Panc1 (cell line): ENCODE data around the gene TESK2. TPM values are rescaled to one million over a fixed set of nuclear protein-coding genes. Genes with fewer than 3 reads are reported as not detected.

Source experiments
- ATAC-seq: fragments of 200-7000 bp; cut with Tn5 transposase; 2 replicates; pipeline ENCODE4 v1.9.1; 2020; ENCODE audit warnings: mild to moderate bottlenecking, moderate library complexity
- BruUV-seq: library from RNA; stranded (reverse); fragments of 400-500 nt; replicated peaks from 2 replicates; lab custom pipeline; 2021; lab: Mats Ljungman, UMichigan
- CTCF ChIA-PET: fragments of 300-600 bp; sonication (Branson Sonifier 250); formaldehyde crosslinking; loops from one replicate; lab custom pipeline; 2022; ENCODE audit warnings: antibody characterized with exemption; lab: Charles Lee
- POLR2A ChIA-PET: fragments of 300-600 bp; sonication (Branson Sonifier 250); formaldehyde crosslinking; loops from one replicate; lab custom pipeline; 2022; ENCODE audit warnings: antibody characterized with exemption; lab: Charles Lee
- DNase-seq: peaks from one replicate; pipeline ENCODE4 v3.0.0-alpha.2; 2010; ENCODE audit warnings: low read depth, low spot score
- H3K27ac ChIP-seq: 2 replicates; pipeline ENCODE4 v1.5.1; 2011; ENCODE audit warnings: mild to moderate bottlenecking, low read length, inconsistent platforms
- H3K27me3 ChIP-seq: fragments of 200-500 bp; sonication (Bioruptor generic); 2 replicates; pipeline ENCODE4 v1.6.0; 2014; ENCODE audit warnings: low read length, inconsistent platforms; ENCODE audit not compliant: control insufficient read depth, insufficient read depth
- H3K36me3 ChIP-seq: fragments of 200-500 bp; sonication (Bioruptor generic); 2 replicates; pipeline ENCODE4 v1.5.1; 2014; ENCODE audit warnings: inconsistent platforms, mild to moderate bottlenecking, low read length, moderate library complexity; ENCODE audit not compliant: control insufficient read depth, insufficient read depth
- H3K4me1 ChIP-seq: 2 replicates; pipeline ENCODE4 v1.5.1; 2011; ENCODE audit warnings: inconsistent platforms, mild to moderate bottlenecking, low read length, moderate library complexity; ENCODE audit not compliant: control insufficient read depth, insufficient read depth
- H3K4me3 ChIP-seq, 2 experiments: 2 replicates each; pipeline ENCODE4 v1.5.1; 2011 to 2012; ENCODE audit warnings: low read depth in 2 of 2, low read length in 2 of 2, mild to moderate bottlenecking in 2 of 2, inconsistent platforms in 1 of 2, moderate library complexity in 1 of 2
- H3K9me3 ChIP-seq: fragments of 200-500 bp; sonication (Bioruptor generic); 2 replicates; pipeline ENCODE4 v1.5.1; 2014; ENCODE audit warnings: low read depth, mild to moderate bottlenecking, inconsistent platforms, low read length, moderate library complexity; ENCODE audit not compliant: control insufficient read depth, insufficient read depth
- CTCF ChIP-seq: fragments of 450-650 bp; IDR thresholded peaks from 2 replicates; pipeline ENCODE4 v1.5.1; 2017; ENCODE audit warnings: mild to moderate bottlenecking
- POLR2AphosphoS5 ChIP-seq: IDR thresholded peaks from 2 replicates; pipeline ENCODE4 v1.6.1; 2012; ENCODE audit warnings: mild to moderate bottlenecking, low read depth, low read length, moderate library complexity
- REST ChIP-seq, 2 experiments: IDR thresholded peaks; 2 replicates each; pipeline ENCODE4 v1.6.1; 2011 to 2012; ENCODE audit warnings: low read depth in 2 of 2, control low read depth in 1 of 2, low read length in 1 of 2, mild to moderate bottlenecking in 1 of 2, moderate library complexity in 1 of 2; ENCODE audit not compliant: insufficient read depth in 1 of 2
- SIN3A ChIP-seq: IDR thresholded peaks from 2 replicates; pipeline ENCODE4 v1.6.1; 2012; ENCODE audit warnings: low read depth, mild to moderate bottlenecking, low read length, moderate library complexity, borderline replicate concordance; ENCODE audit not compliant: insufficient read depth
- TCF7L2 ChIP-seq: IDR thresholded peaks from 2 replicates; pipeline ENCODE4 v1.6.1; 2011; ENCODE audit warnings: mild to moderate bottlenecking, low read depth, low read length, inconsistent platforms
- in situ Hi-C: cut with HindIII; loops from 2 replicates; pipeline ENCODE4 v1.10.0; 2016; ENCODE audit warnings: low sequenced_read_pairs, low pct_unique_long_range_greater_than_20kb
- intact Hi-C: fragments of 100-400 bp; cut with micrococcal nuclease; formaldehyde crosslinking; loops from one replicate; pipeline ENCODE4 v1.10.0; 2022; ENCODE audit not compliant: unreplicated experiment
- total RNA-seq: library from RNA; stranded (reverse); gene quantifications from one replicate; pipeline ENCODE4 v1.2.1, GENCODE V29; 2021; ENCODE audit not compliant: unreplicated experiment

Gene TESK2
- total RNA-seq, 1 experiment from 2014 or later = 3.3 TPM

- no peak overlapping the region for H3K4me3 ChIP-seq
- H3K36me3 ChIP-seq = no peaks in the 10 kb centered on the region
- TF ChIP-seq TCF7L2 (no peak), REST (IDR thresholded peaks at IDR 0.05; ENCODE audit: insufficient read depth in 1 of 2, low read depth in 2 of 2, low read length in 1 of 2) (no peak), SIN3A (no peak), CTCF (no peak), POLR2AphosphoS5 (no peak)
- ChIA-PET POLR2A (no interaction called here), CTCF (interaction anchor here (0.6 kb wide), 1 partner anchor 15 kb away, joined by 3 read pairs; no protein-coding TSS in a partner anchor)
- H3K27me3 ChIP-seq = no peaks in the 10 kb centered on the region
- ATAC-seq = no peak
- no peak overlapping the region for H3K27ac ChIP-seq
- intact Hi-C loops (no loop called here), in situ Hi-C loops (no loop called here)
- no peak for DNase-seq
- H3K4me1 ChIP-seq = no peaks in the 10 kb centered on the region
- no TSS peak for BruUV-seq
- H3K9me3 ChIP-seq = no peaks in the 10 kb centered on the region
Measured at GRCh38 chr1:45535988-45536766, 45.2 kb upstream of the TESK2 start.

- no TSS peak for BruUV-seq
- TF ChIP-seq TCF7L2 (no peak), SIN3A (no peak), CTCF (no peak), POLR2AphosphoS5 (no peak), REST (IDR thresholded peaks at IDR 0.05; ENCODE audit: insufficient read depth in 1 of 2, low read depth in 2 of 2, low read length in 1 of 2) (no peak)
- ChIA-PET CTCF (no interaction called here), POLR2A (interaction anchor here (0.7 kb wide), 1 partner anchor 53 kb away, joined by 3 read pairs; no protein-coding TSS in a partner anchor)
- no peaks in the 10 kb centered on the region for H3K9me3 ChIP-seq
- no peaks in the 10 kb centered on the region for H3K4me1 ChIP-seq
- no peaks in the 10 kb centered on the region for H3K36me3 ChIP-seq
- ATAC-seq (no peak), DNase-seq (no peak)
- intact Hi-C loops (no loop called here), in situ Hi-C loops (no loop called here)
- H3K27ac ChIP-seq = no peak overlapping the region
- H3K27me3 ChIP-seq = no peaks in the 10 kb centered on the region
- no peak overlapping the region for H3K4me3 ChIP-seq
Measured at GRCh38 chr1:45531873-45532272, 40.9 kb upstream of the TESK2 start.
